KOPT-K1 (cell line): ENCODE data around the gene KIF24.
"Not testable (repeated sequence)": the region's sequence is repeated elsewhere in the genome, so short reads cannot be mapped to it uniquely, and the experiment has no call there.

Experiments
- H3K27ac ChIP-seq: fragments of 200-600 bp; sonication (generic); 2 replicates; pipeline ENCODE4 v1.5.1; 2016; ENCODE audit warnings: antibody characterized with exemption, mild to moderate bottlenecking, low read depth, low read length; ENCODE audit not compliant: poor library complexity, severe bottlenecking
- H3K36me3 ChIP-seq: fragments of 200-600 bp; sonication (generic); 2 replicates; pipeline ENCODE4 v1.5.1; 2017; ENCODE audit warnings: antibody characterized with exemption, mild to moderate bottlenecking, low read length, moderate library complexity; ENCODE audit not compliant: insufficient read depth
- H3K9me3 ChIP-seq: fragments of 200-600 bp; sonication (generic); 2 replicates; pipeline ENCODE4 v1.5.1; 2017; ENCODE audit warnings: antibody characterized with exemption, low read length, mild to moderate bottlenecking; ENCODE audit not compliant: insufficient read depth, poor library complexity, severe bottlenecking

The KIF24 gene

GRCh38 chr9:34370970-34371880 lies 42.2 kb upstream of the KIF24 start:
- Histone ChIP-seq H3K36me3 (peaks cover 17% of the 10 kb centered on the region; the same call in 1 of the 2 replicates), H3K9me3 (peaks cover 49% of the 10 kb centered on the region), H3K27ac (no peak overlapping the region)

GRCh38 chr9:34370335-34370969 lies 41.4 kb upstream of the KIF24 start:
- Histone ChIP-seq H3K36me3 (peaks cover 17% of the 10 kb centered on the region; the same call in 1 of the 2 replicates), H3K9me3 (peaks cover 49% of the 10 kb centered on the region), H3K27ac (no peak overlapping the region)

- H3K36me3 ChIP-seq = peaks cover 17% of the 10 kb centered on the region; the same call in 1 of the 2 replicates
- peaks cover 49% of the 10 kb centered on the region for H3K9me3 ChIP-seq
- no peak overlapping the region for H3K27ac ChIP-seq
These were observed 40.6 kb upstream of the KIF24 start for GRCh38 chr9:34369636-34370035.

GRCh38 chr9:34368796-34369195 lies 39.7 kb upstream of the KIF24 start:
- Histone ChIP-seq H3K9me3 (peaks cover 49% of the 10 kb centered on the region), H3K36me3 (peaks cover 17% of the 10 kb centered on the region; the same call in 1 of the 2 replicates)
- H3K27ac ChIP-seq = not testable (repeated sequence)

- peaks cover 49% of the 10 kb centered on the region for H3K9me3 ChIP-seq
- H3K36me3 ChIP-seq = peaks cover 17% of the 10 kb centered on the region; the same call in 1 of the 2 replicates
- not testable (repeated sequence) for H3K27ac ChIP-seq
These were observed 38.8 kb upstream of the KIF24 start for GRCh38 chr9:34367751-34368410.

GRCh38 chr9:34366365-34366764 lies 37.3 kb upstream of the KIF24 start:
- Histone ChIP-seq H3K9me3 (peaks cover 40% of the 10 kb centered on the region), H3K27ac (no peak overlapping the region), H3K36me3 (peaks cover 12% of the 10 kb centered on the region; the same call in 1 of the 2 replicates)

GRCh38 chr9:34365282-34365681 lies 36.2 kb upstream of the KIF24 start:
- H3K36me3 ChIP-seq = peaks cover 2% of the 10 kb centered on the region; the same call in 1 of the 2 replicates
- no peak overlapping the region for H3K27ac ChIP-seq

GRCh38 chr9:34363619-34364351 lies 34.7 kb upstream of the KIF24 start:
- Histone ChIP-seq H3K9me3 (peaks cover 18% of the 10 kb centered on the region), H3K36me3 (no peaks in the 10 kb centered on the region), H3K27ac (no peak overlapping the region)

More at GRCh38 chr9:34365282-34365681, 36.2 kb upstream of the KIF24 start:
- peaks cover 29% of the 10 kb centered on the region for H3K9me3 ChIP-seq

GRCh38 chr9:34362614-34363214 lies 33.6 kb upstream of the KIF24 start:
- Histone ChIP-seq H3K27ac (no peak overlapping the region), H3K36me3 (no peaks in the 10 kb centered on the region), H3K9me3 (peaks cover 8% of the 10 kb centered on the region)

GRCh38 chr9:34352957-34353356 lies 23.9 kb upstream of the KIF24 start:
- H3K9me3 ChIP-seq = peaks cover 20% of the 10 kb centered on the region
- H3K27ac ChIP-seq, H3K36me3 ChIP-seq: not testable (repeated sequence)

- peaks cover 20% of the 10 kb centered on the region for H3K9me3 ChIP-seq
- not testable (repeated sequence) for H3K27ac ChIP-seq, H3K36me3 ChIP-seq
These were observed 23.1 kb upstream of the KIF24 start for GRCh38 chr9:34352122-34352652.

- H3K27ac ChIP-seq = no peak overlapping the region
- H3K36me3 ChIP-seq = no peaks in the 10 kb centered on the region; the same call in 1 of the 2 replicates
- no peaks in the 10 kb centered on the region for H3K9me3 ChIP-seq
These were observed 20.3 kb upstream of the KIF24 start for GRCh38 chr9:34349324-34349723.

- Histone ChIP-seq H3K27ac (no peak overlapping the region), H3K9me3 (no peaks in the 10 kb centered on the region), H3K36me3 (peaks cover 14% of the 10 kb centered on the region)
These were observed 18.7 kb upstream of the KIF24 start for GRCh38 chr9:34347800-34348158.
